Measurements from ENCODE around the gene OR2V2. TPM values are rescaled to one million over a fixed set of nuclear protein-coding genes. Genes with fewer than 3 reads are reported as not detected.

The OR2V2 gene
- polyA plus RNA-seq, 1 of the 3 experiments (the other 2 are of a cell fraction): not detected

GRCh38 chr5:181205761-181206649 is 58.6 kb downstream of the OR2V2 start:
- H3K4me3 ChIP-seq (ENCODE audit: low read depth in 2 of 2, low read length in 1 of 2): peak overlapping the region; percentile 62 to 75; a peak in 3 of 4 replicates
- H3K36me3 ChIP-seq (replicated peaks in 1 of 2; ENCODE audit: control insufficient read depth in 1 of 2, insufficient read depth in 2 of 2, low read length in 1 of 2): no peaks in the 10 kb centered on the region
- H3K27ac ChIP-seq (ENCODE audit: low read depth in 2 of 2, low read length in 1 of 2): no peak overlapping the region; a peak in 1 of 4 replicates
- H3K4me2 ChIP-seq: peak overlapping the region; percentile 80
- H2AFZ ChIP-seq (ENCODE audit: low read depth): no peak overlapping the region; the same call in 1 of the 2 replicates
- no peaks in the 10 kb centered on the region for H3K9me3 ChIP-seq
- H3F3A ChIP-seq (replicated peaks; ENCODE audit: insufficient read depth): peaks cover 27% of the 10 kb centered on the region
- H3K79me2 ChIP-seq (ENCODE audit: insufficient read depth): no peaks in the 10 kb centered on the region
- 42% methylated on average over 37 of the region's 37 CpGs for WGBS (ENCODE audit: low lambda C conversion rate)
- POLR2A ChIA-PET: interaction anchor here (1.1 to 2.4 kb wide), 3 partner anchors 14 to 33 kb away, joined by 3 to 8 read pairs (median 5); no protein-coding TSS in a partner anchor
- DNase-seq: no peak
- no peaks in the 10 kb centered on the region for H3K9me2 ChIP-seq
- no peaks in the 10 kb centered on the region; the same call in 1 of the 2 replicates for H4K20me1 ChIP-seq (ENCODE audit: insufficient read depth)
- TF ChIP-seq REST (IDR thresholded peaks at IDR 0.05; ENCODE audit: low read depth, low read length) (no peak), EZH2phosphoT487 (IDR thresholded peaks at IDR 0.05; ENCODE audit: borderline replicate concordance, low read depth) (no peak), NFIC (IDR thresholded peaks at IDR 0.05; ENCODE audit: borderline replicate concordance) (no peak), TEAD4 (IDR thresholded peaks at IDR 0.05; ENCODE audit: borderline replicate concordance, insufficient read depth) (no peak), FOXJ3 (CRISPR knock-in tag; IDR thresholded peaks at IDR 0.05) (no peak), CHD2 (IDR thresholded peaks at IDR 0.05; ENCODE audit: low read length, partially characterized antibody) (no peak), JUND (IDR thresholded peaks at IDR 0.05) (no peak), RAD21 (IDR thresholded peaks at IDR 0.05; ENCODE audit: low read length) (no peak), FOXM1 (IDR thresholded peaks at IDR 0.05; ENCODE audit: low read depth) (no peak)
- TF ChIP-seq, protein P1, sequence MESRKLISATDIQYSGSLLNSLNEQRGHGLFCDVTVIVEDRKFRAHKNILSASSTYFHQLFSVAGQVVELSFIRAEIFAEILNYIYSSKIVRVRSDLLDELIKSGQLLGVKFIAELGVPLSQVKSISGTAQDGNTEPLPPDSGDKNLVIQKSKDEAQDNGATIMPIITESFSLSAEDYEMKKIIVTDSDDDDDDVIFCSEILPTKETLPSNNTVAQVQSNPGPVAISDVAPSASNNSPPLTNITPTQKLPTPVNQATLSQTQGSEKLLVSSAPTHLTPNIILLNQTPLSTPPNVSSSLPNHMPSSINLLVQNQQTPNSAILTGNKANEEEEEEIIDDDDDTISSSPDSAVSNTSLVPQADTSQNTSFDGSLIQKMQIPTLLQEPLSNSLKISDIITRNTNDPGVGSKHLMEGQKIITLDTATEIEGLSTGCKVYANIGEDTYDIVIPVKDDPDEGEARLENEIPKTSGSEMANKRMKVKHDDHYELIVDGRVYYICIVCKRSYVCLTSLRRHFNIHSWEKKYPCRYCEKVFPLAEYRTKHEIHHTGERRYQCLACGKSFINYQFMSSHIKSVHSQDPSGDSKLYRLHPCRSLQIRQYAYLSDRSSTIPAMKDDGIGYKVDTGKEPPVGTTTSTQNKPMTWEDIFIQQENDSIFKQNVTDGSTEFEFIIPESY (IDR thresholded peaks at IDR 0.05; ENCODE audit: borderline replicate concordance, low read depth): no peak
- CTCF ChIA-PET: interaction anchor here (0.6 to 6.5 kb wide), 6 partner anchors 8 to 38 kb away, joined by 3 to 72 read pairs (median 4); partner anchors contain the start of gene TRIM41
- no peak overlapping the region for H3K9ac ChIP-seq
- H3K27me3 ChIP-seq (ENCODE audit: insufficient read depth): no peaks in the 10 kb centered on the region
- H3K4me1 ChIP-seq (ENCODE audit: control insufficient read depth in 1 of 2, insufficient read depth in 2 of 2, low read depth in 1 of 2, low read length in 1 of 2): peaks cover 0 to 21% of the 10 kb centered on the region in 2 experiments; a peak in 1 of 4 replicates

Measured in SK-N-SH (cell line).